Measurements from ENCODE around the gene NUDT3. TPM values are rescaled to one million over a fixed set of nuclear protein-coding genes. Genes with fewer than 3 reads are reported as not detected.
A peak's percentile ranks its signal among the peaks of the same experiment; 100 is the strongest.

The NUDT3 gene
- polyA plus RNA-seq, 3 donors = 9.3 to 33.3 (median 10.9) TPM

DNA sequence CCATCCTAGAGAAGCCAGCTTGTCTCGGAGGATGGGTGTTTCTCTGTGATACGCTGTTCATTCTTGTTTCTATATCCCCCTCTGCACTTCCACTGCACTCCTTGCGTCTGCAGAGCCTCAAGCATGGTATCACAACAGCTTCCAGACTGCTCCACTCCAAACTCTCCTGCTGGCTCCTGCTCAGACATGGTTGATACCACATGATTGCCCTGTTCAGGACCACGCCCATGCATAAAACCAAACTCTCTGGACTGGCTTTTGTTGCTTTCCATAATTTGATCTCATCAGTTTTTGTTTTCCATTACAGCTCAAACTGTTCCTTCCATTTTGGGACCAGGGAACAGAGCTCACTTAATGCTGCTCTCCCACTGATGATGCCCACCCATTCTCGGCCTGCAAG, 113.6 kb downstream of the NUDT3 start:
- Mint-ChIP-seq H3K4me1 (peaks cover 67% of the 10 kb centered on the region), H3K36me3 (peaks cover 46 to 59% of the 10 kb centered on the region in 2 donors), H3K27me3 (ENCODE audit: low read depth in 3 of 3) (peaks cover 0 to 1% (median 0%) of the 10 kb centered on the region in 3 donors), H3K9me3 (no peaks in the 10 kb centered on the region), H3K4me3 (peak overlapping the region in 1 of 2 donors; percentile 69), H3K27ac (peak overlapping the region; percentile 27 to 81 (median 55))
- no peaks in the 10 kb centered on the region for H3K9me3 ChIP-seq (replicated peaks in 1 of 2; ENCODE audit: control insufficient read depth in 1 of 2, insufficient read depth in 1 of 2, low read length in 2 of 2)
- peak overlapping the region; percentile 24 to 74 for H3K27ac ChIP-seq (ENCODE audit: low read depth in 1 of 2, low read length in 2 of 2)
- peaks cover 42 to 44% of the 10 kb centered on the region in 2 donors for H3K4me1 ChIP-seq (ENCODE audit: control insufficient read depth in 1 of 2, insufficient read depth in 2 of 2, low read length in 2 of 2)
- whole genome bisulfite sequencing (ENCODE audit: insufficient coverage) = 78% methylated on average over 5 of the region's 5 CpGs
- no peaks in the 10 kb centered on the region for H4K20me1 ChIP-seq (ENCODE audit: insufficient read depth, low read length)
- H3K4me2 ChIP-seq (replicated peaks; ENCODE audit: extremely low read depth, low read length, poor library complexity, severe bottlenecking) = peak overlapping the region; percentile 42
- H3K9ac ChIP-seq (ENCODE audit: insufficient read depth, low read length, poor library complexity, severe bottlenecking) = no peak overlapping the region
- H3K27me3 ChIP-seq (ENCODE audit: control insufficient read depth in 2 of 2, insufficient read depth in 2 of 2, low read length in 2 of 2) = no peaks in the 10 kb centered on the region
- peaks cover 14% of the 10 kb centered on the region for H3K79me2 ChIP-seq (ENCODE audit: insufficient read depth, low read length)
- H2AFZ ChIP-seq (ENCODE audit: insufficient read depth, low read depth, low read length, poor library complexity, severe bottlenecking) = no peak overlapping the region
- peak overlapping the region in 1 of 3 experiments; percentile 22 for H3K4me3 ChIP-seq (replicated peaks in 1 of 3; ENCODE audit: low read depth in 2 of 3, low read length in 3 of 3)
- intact Hi-C loops (cut with micrococcal nuclease) = no loop called here
- TF ChIP-seq, protein P1, sequence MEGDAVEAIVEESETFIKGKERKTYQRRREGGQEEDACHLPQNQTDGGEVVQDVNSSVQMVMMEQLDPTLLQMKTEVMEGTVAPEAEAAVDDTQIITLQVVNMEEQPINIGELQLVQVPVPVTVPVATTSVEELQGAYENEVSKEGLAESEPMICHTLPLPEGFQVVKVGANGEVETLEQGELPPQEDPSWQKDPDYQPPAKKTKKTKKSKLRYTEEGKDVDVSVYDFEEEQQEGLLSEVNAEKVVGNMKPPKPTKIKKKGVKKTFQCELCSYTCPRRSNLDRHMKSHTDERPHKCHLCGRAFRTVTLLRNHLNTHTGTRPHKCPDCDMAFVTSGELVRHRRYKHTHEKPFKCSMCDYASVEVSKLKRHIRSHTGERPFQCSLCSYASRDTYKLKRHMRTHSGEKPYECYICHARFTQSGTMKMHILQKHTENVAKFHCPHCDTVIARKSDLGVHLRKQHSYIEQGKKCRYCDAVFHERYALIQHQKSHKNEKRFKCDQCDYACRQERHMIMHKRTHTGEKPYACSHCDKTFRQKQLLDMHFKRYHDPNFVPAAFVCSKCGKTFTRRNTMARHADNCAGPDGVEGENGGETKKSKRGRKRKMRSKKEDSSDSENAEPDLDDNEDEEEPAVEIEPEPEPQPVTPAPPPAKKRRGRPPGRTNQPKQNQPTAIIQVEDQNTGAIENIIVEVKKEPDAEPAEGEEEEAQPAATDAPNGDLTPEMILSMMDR (IDR thresholded peaks at IDR 0.05) = no peak
- DNase-seq = no peak
- H3K36me3 ChIP-seq (replicated peaks in 1 of 2; ENCODE audit: control insufficient read depth in 1 of 2, insufficient read depth in 2 of 2, low read length in 2 of 2) = peaks cover 2 to 44% of the 10 kb centered on the region in 2 donors

DNA sequence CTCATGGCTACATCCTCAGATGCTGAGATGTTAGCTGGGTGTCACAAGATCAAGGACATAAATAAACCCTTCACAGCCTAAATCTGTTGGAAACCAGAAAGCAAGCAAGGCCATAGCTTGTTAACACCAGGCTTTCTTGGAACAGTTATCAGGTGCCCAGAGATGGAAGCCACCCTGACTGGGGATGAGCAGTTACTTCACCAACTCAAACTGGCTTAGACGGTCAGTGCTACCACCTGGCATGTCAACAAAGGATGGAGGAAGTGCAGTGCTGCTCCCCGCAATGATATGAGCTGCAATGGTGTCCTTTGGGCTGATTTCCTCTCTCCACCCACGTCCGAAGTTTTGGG, 114.7 kb downstream of the NUDT3 start:
- TF ChIP-seq, protein P1 (IDR thresholded peaks at IDR 0.05) = no peak
- WGBS (ENCODE audit: insufficient coverage) = 71% methylated on average over 1 of the region's 4 CpGs
- Histone ChIP-seq H3K4me2 (replicated peaks; ENCODE audit: extremely low read depth, low read length, poor library complexity, severe bottlenecking) (no peak overlapping the region), H3K9ac (ENCODE audit: insufficient read depth, low read length, poor library complexity, severe bottlenecking) (no peak overlapping the region), H4K20me1 (ENCODE audit: insufficient read depth, low read length) (no peaks in the 10 kb centered on the region), H3K27me3 (ENCODE audit: control insufficient read depth in 2 of 2, insufficient read depth in 2 of 2, low read length in 2 of 2) (no peaks in the 10 kb centered on the region), H3K79me2 (ENCODE audit: insufficient read depth, low read length) (peaks cover 7% of the 10 kb centered on the region), H3K36me3 (replicated peaks in 1 of 2; ENCODE audit: control insufficient read depth in 1 of 2, insufficient read depth in 2 of 2, low read length in 2 of 2) (peaks cover 2 to 44% of the 10 kb centered on the region in 2 donors), H3K4me1 (ENCODE audit: control insufficient read depth in 1 of 2, insufficient read depth in 2 of 2, low read length in 2 of 2) (peaks cover 42 to 44% of the 10 kb centered on the region in 2 donors), H3K9me3 (replicated peaks in 1 of 2; ENCODE audit: control insufficient read depth in 1 of 2, insufficient read depth in 1 of 2, low read length in 2 of 2) (no peaks in the 10 kb centered on the region), H3K27ac (ENCODE audit: low read depth in 1 of 2, low read length in 2 of 2) (no peak overlapping the region), H2AFZ (ENCODE audit: insufficient read depth, low read depth, low read length, poor library complexity, severe bottlenecking) (no peak overlapping the region), H3K4me3 (replicated peaks in 1 of 3; ENCODE audit: low read depth in 2 of 3, low read length in 3 of 3) (no peak overlapping the region)
- no peak overlapping the region for H3K4me3 Mint-ChIP-seq
- peaks cover 67% of the 10 kb centered on the region for H3K4me1 Mint-ChIP-seq
- H3K36me3 Mint-ChIP-seq = peaks cover 45 to 59% of the 10 kb centered on the region in 2 donors
- H3K27ac Mint-ChIP-seq = no peak overlapping the region
- H3K27me3 Mint-ChIP-seq (ENCODE audit: low read depth in 3 of 3) = peaks cover 0 to 1% (median 0%) of the 10 kb centered on the region in 3 donors
- H3K9me3 Mint-ChIP-seq = peaks cover 0 to 1% (median 0%) of the 10 kb centered on the region in 7 donors
- no peak for DNase-seq
- intact Hi-C loops (cut with micrococcal nuclease) = no loop called here
